Erythroblast (primary cell): ENCODE data around the gene KMT2E.

Experiments
- GATA1 ChIP-seq: IDR thresholded peaks from 2 replicates; pipeline ENCODE4 v1.6.1; 2011; ENCODE audit warnings: low read depth, mild to moderate bottlenecking, control low read depth, low read length, moderate library complexity
- POLR2A ChIP-seq: IDR thresholded peaks from 2 replicates; pipeline ENCODE4 v1.6.1; 2011; ENCODE audit warnings: mild to moderate bottlenecking, low read length

DNA sequence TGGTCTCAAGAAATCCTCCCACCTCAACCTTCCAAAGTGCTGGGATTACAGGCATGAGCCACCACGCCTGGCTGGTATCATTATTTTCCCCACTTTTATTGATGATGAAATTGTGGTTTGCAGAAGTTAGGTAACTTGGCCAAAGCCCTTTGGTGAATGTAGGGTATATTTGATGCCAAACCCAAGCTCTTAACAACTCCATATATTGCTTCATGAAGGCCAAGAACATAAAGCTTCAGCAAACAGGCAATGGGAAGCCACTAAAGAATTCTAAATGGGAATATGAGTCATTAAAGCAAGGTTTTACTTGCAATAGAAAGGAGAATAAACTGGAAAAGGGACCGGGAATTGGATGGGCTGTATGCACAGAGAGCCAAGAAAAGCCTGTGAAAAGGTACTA lies 142.7 kb downstream of the KMT2E start:
- TF ChIP-seq POLR2A (no peak), GATA1 (no peak)
